Measurements from ENCODE around the gene SRP14.
"Not testable (repeated sequence)": the region's sequence is repeated elsewhere in the genome, so short reads cannot be mapped to it uniquely, and the experiment has no call there.

The SRP14 gene

GRCh38 chr15:40029979-40030893, 8.7 kb downstream of the SRP14 start:
- DNase-seq (ENCODE audit: low read depth) = no peak

GRCh38 chr15:40028853-40029252, 10.1 kb downstream of the SRP14 start:
- no peak for DNase-seq (ENCODE audit: low read depth)

GRCh38 chr15:40028193-40028592, 10.8 kb downstream of the SRP14 start:
- no peak for DNase-seq (ENCODE audit: low read depth)

- DNase-seq (ENCODE audit: low read depth) = no peak
These were observed 22.6 kb downstream of the SRP14 start for GRCh38 chr15:40016224-40016865.

- no peak for DNase-seq (ENCODE audit: low read depth)
These were observed 24.6 kb downstream of the SRP14 start for GRCh38 chr15:40014390-40014789.

GRCh38 chr15:40013372-40013771, 25.6 kb downstream of the SRP14 start:
- not testable (repeated sequence) for DNase-seq (ENCODE audit: low read depth)

- no peak for DNase-seq (ENCODE audit: low read depth)
These were observed 27.7 kb downstream of the SRP14 start for GRCh38 chr15:40011303-40011702.

GRCh38 chr15:40010686-40011085, 28.3 kb downstream of the SRP14 start:
- DNase-seq (ENCODE audit: low read depth) = peak; percentile 85

GRCh38 chr15:40008061-40008765, 30.8 kb downstream of the SRP14 start:
- DNase-seq (ENCODE audit: low read depth) = no peak

- no peak for DNase-seq (ENCODE audit: low read depth)
These were observed 32.3 kb downstream of the SRP14 start for GRCh38 chr15:40006646-40007045.

- no peak for DNase-seq (ENCODE audit: low read depth)
These were observed 33.0 kb downstream of the SRP14 start for GRCh38 chr15:40006003-40006402.

- DNase-seq (ENCODE audit: low read depth) = no peak
These were observed 35.7 kb downstream of the SRP14 start for GRCh38 chr15:40003116-40003916.

GRCh38 chr15:40002295-40002694, 36.7 kb downstream of the SRP14 start:
- DNase-seq (ENCODE audit: low read depth) = no peak

- DNase-seq (ENCODE audit: low read depth) = no peak
These were observed 39.3 kb downstream of the SRP14 start for GRCh38 chr15:39999538-40000200.

GRCh38 chr15:39998511-39999077, 40.4 kb downstream of the SRP14 start:
- no peak for DNase-seq (ENCODE audit: low read depth)

GRCh38 chr15:39997639-39998038, 41.3 kb downstream of the SRP14 start:
- no peak for DNase-seq (ENCODE audit: low read depth)

GRCh38 chr15:39997031-39997430, 42.0 kb downstream of the SRP14 start:
- DNase-seq (ENCODE audit: low read depth) = no peak

- DNase-seq (ENCODE audit: low read depth) = not testable (repeated sequence)
These were observed 42.8 kb downstream of the SRP14 start for GRCh38 chr15:39996228-39996627.

GRCh38 chr15:39992953-39993352, 46.0 kb downstream of the SRP14 start:
- DNase-seq (ENCODE audit: low read depth) = not testable (repeated sequence)

- DNase-seq (ENCODE audit: low read depth) = no peak
These were observed 48.3 kb downstream of the SRP14 start for GRCh38 chr15:39990706-39991105.

- no peak for DNase-seq (ENCODE audit: low read depth)
These were observed 51.2 kb downstream of the SRP14 start for GRCh38 chr15:39987821-39988220.

Data from GM04504 (cell line).